ENCODE data around the gene GFER.

GFER gene

DNA sequence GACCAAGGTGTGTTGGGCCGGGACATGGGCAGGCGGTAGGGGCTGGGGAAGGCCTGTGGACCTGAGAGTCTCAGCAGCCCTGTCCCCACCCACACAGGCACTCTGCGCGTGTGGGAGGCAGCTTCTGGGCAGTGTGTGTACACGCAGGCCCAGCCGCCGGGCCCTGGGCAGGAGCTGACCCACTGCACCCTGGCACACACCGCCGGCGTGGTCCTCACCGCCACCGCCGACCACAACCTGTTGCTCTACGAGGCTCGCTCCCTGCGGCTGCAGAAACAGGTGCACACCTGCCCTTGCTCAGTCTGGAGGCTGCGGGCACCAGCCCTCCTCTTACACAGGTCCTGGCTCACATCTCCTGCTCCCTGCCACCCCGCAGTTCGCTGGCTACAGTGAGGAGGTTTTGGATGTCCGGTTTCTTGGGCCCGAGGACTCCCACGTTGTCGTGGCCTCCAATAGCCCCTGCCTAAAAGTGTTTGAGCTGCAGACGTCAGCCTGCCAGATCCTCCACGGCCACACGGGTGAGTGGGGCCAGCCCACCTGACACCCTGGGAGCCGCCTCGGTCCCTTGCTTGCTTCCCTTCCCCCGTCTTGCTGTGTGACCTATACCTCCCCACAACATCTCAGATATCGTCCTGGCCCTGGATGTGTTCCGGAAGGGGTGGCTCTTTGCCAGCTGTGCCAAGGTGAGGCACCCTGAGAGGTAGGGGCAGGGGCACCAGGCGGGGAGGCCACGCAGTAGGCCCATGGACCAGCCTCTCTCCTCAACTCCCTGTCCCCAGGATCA lies 8.4 kb upstream of the GFER start:
- no peak for DNase-seq

- DNase-seq: no peak
These were observed 7.8 kb upstream of the GFER start for GRCh38 chr16:1976216-1976520.

GRCh38 chr16:1976951-1977874 lies 6.8 kb upstream of the GFER start:
- no peak for DNase-seq

- no peak for DNase-seq
These were observed 6.1 kb upstream of the GFER start for GRCh38 chr16:1977875-1978268.

DNA sequence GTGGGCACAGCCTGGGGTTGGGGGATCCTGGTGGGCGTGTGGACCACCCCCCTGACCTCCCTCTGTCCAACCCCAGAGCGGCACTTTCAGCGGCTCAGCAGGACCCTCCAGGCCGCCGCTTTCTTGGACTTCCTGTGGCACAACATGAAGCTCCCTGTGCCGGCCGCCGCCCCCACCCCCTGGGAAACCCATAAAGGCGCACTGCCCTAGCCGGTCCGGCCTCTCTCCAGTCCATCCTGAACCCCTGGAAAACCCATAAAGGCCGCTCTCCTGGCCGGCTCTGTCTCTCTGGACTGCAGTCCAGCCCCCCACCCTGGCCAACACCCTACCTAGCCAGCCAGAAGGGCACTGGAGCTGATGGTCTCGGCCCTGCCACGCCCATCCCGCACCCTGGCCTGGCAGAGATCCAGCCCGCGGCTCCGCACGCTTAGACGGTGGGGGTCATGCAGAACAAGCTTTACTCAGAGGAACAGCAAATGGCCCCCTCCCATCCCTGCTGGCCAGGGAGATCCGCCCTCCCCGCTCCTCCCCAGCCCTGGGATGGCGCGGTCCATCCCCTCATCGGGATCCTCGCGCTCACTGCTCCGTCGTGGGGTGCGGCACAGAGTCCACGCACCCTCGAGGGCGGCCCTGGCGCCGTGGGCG lies 5.4 kb upstream of the GFER start:
- no peak for DNase-seq

GRCh38 chr16:1979271-1980029 lies 4.5 kb upstream of the GFER start:
- DNase-seq: no peak

DNA sequence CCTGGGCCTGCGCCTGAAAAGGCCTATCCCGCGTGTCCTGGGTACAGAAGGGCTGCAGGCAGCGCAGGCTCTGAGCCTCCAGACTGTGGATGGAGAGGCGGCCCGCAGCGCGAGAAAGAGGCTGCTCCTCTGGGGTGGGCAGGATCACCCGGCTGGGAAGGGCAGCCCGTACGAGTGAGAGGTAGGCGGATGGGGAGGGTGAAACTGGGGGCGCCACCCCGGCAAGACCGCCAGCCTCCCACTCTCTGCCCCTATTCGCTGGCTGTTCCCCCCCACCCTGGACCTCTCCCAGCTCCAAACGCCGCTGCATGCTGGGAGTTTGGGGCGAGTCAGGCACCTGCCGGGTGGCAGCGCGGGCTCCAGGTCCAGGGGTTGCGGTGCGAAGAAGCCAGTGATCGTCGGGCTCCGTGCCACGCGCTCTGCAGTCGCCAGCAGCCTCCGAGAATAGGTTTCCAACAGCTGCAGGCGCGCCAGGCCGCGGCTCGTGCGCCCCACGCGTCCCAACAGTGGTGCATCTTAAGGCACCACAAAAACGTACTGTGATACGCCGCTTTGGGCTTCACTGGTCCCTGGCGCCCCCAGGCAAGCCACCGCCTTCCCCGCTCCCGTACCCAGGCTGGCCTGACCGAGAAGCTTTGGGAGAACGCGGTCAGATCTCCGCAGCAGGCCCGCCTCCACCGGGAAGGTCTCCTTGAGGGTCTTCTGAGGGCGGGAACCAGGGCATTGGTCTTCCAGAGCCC lies 3.8 kb upstream of the GFER start:
- DNase-seq: no peak

- DNase-seq: no peak
These were observed 3.3 kb upstream of the GFER start for GRCh38 chr16:1980770-1981087.

DNA sequence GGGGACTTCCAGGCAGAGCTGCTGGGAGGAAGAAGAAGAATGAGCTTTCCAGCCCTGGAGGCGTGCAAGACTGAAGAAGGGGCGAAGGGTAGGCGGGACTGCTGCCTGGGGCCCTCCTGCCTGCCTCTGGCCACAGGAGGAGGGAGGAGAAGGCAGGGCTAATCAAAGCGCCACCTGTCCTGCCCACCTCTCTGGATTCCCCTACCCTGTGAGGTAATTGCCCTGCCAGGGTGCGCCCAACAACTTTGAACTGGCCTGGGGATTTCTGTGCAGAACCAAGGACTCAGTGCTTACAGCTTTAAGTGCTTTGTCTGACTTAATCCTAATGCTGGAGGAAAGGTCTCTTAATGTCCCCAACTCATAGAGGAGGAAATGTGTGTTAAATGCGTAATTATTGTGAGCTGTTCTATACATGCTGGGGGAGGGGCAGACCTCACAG lies 2.6 kb upstream of the GFER start, which contains the start of gene NOXO1:
NOXO1 (minus strand) TSS at position 72 of the 439 bp plus-strand sequence. CDS start 290 bp downstream, outside the sequence.
- DNase-seq: no peak

DNA sequence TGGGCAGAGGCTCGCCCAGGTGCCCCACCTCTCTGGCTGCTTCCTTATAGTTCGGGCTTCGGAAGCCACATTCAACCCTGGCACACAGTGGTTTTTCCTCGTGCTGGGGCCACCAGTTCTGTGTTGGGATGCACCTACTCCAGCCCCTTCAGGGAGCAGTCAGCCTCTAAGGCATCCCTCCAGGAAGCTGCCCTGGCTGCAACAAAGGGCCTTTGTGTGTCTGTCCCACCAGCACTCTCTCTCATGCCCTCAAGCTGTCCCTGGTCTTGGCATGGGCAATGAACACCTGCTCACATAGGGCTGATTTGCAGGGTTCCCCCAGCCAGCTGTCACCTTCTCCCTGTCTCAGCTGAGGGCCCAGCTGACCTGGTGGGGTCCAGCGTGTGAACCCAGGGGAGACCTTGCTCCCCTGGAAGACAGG lies 2.0 kb upstream of the GFER start:
- DNase-seq: no peak

- DNase-seq: no peak
These were observed 926 bp upstream of the GFER start for GRCh38 chr16:1982991-1983543.

- DNase-seq: no peak
These were observed 593 bp downstream of the GFER start for GRCh38 chr16:1984347-1985225.

GRCh38 chr16:1985466-1986150 lies 1.6 kb downstream of the GFER start:
- DNase-seq: no peak

GRCh38 chr16:1987198-1987597 lies 3.2 kb downstream of the GFER start:
- DNase-seq: no peak

- DNase-seq: no peak
These were observed 5.5 kb downstream of the GFER start, which contains the start of gene SYNGR3 for GRCh38 chr16:1989209-1990100. SYNGR3 (plus strand) TSS chr16:1989970; CDS start chr16:1990103, 133 bp downstream.

DNA sequence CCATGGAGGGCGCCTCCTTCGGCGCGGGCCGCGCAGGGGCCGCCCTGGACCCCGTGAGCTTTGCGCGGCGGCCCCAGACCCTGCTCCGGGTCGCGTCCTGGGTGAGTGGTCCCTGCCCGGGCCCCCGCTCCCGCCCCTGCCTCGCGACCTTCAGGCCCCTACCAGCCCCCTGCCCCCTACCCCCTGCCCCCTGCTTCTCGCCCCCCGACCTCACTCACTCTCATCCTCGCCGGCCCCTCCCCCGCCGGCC lies 6.0 kb downstream of the GFER start:
- DNase-seq: no peak

DNA sequence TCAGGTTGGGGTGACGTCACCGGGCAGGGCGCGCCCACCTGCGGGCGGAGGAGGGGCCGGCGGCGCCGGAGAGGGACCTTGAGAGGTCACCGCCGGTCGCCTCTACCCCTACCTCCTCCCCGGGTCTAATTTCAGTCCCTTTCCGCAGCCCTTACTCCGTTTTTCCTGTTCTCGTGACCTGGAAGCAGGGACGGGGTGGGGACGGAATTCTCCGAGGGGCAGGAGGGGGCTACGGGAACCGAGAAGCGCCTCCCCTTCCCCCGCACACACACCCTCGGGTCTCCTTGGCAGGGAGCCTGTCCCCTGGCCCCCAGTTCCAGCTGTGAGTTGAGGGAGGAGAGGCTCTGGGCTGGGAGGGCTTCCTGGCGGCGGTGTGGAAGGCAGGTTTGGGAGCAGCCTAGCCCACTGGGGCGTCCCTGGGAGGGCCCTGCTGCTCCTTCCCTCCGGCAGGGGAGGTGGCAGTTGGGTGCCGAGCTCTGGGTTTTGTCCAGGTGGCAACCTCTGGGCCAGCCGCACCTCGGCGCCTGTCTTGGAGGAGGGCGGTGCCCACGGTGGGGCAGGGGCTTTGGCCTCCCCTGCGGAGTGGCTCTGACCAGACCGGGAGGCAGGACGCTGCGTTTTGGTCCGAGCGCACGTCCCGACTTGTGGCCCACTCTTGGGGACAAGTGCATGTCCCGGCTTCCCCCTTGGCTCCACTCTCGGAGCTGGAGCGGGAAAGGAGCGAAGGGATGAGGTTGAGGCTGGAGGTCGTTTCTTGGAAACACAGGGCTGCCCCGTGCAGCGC lies 6.5 kb downstream of the GFER start:
- DNase-seq: peak; percentile 67

- DNase-seq: peak; percentile 83
These were observed 7.2 kb downstream of the GFER start for GRCh38 chr16:1991135-1991551.

GRCh38 chr16:1991588-1991947 lies 7.6 kb downstream of the GFER start:
- DNase-seq: no peak
